GM23338 (cell line): Measurements from ENCODE around the gene YIPF5. TPM values are rescaled to one million over a fixed set of nuclear protein-coding genes. Genes with fewer than 3 reads are reported as not detected.

ENCODE experiments used
- ATAC-seq: fragments of 200-7000 bp; cut with Tn5 transposase; 3 replicates; pipeline ENCODE4 v1.9.1; 2020
- DNase-seq: peaks from one replicate; pipeline ENCODE4 v3.0.0-alpha.2; 2015; ENCODE audit warnings: low spot score
- H2AFZ ChIP-seq: fragments of 200-600 bp; sonication (generic); 2 replicates; pipeline ENCODE4 v1.8.0; 2016; ENCODE audit warnings: antibody characterized with exemption, mild to moderate bottlenecking, moderate library complexity
- H3F3A ChIP-seq: fragments of 200-600 bp; sonication (generic); replicated peaks from 2 replicates; pipeline ENCODE4 v1.8.0; 2017; ENCODE audit warnings: antibody characterized with exemption, mixed run types, low read depth
- H3K27ac ChIP-seq: fragments of 200-600 bp; sonication (generic); 2 replicates; pipeline ENCODE4 v1.6.1; 2016; ENCODE audit warnings: low read depth
- H3K27me3 ChIP-seq: fragments of 200-600 bp; sonication (generic); 2 replicates; pipeline ENCODE4 v1.8.0; 2016; ENCODE audit warnings: mild to moderate bottlenecking, mixed run types, moderate library complexity; ENCODE audit not compliant: insufficient read depth
- H3K36me3 ChIP-seq: fragments of 200-600 bp; sonication (generic); 2 replicates; pipeline ENCODE4 v1.8.0; 2016; ENCODE audit warnings: mild to moderate bottlenecking; ENCODE audit not compliant: insufficient read depth
- H3K4me1 ChIP-seq: fragments of 200-600 bp; sonication (generic); 2 replicates; pipeline ENCODE4 v1.8.0; 2016; ENCODE audit warnings: mild to moderate bottlenecking, moderate library complexity; ENCODE audit not compliant: insufficient read depth
- H3K4me2 ChIP-seq: fragments of 200-600 bp; sonication (generic); 2 replicates; pipeline ENCODE4 v1.7.1; 2017; ENCODE audit warnings: mixed run types
- H3K4me3 ChIP-seq: fragments of 200-600 bp; sonication (generic); 2 replicates; pipeline ENCODE4 v1.6.1; 2016; ENCODE audit warnings: mixed run types
- H3K79me2 ChIP-seq: fragments of 200-600 bp; sonication (generic); replicated peaks from 2 replicates; pipeline ENCODE4 v1.8.0; 2017; ENCODE audit warnings: mild to moderate bottlenecking; ENCODE audit not compliant: insufficient read depth
- H3K9me2 ChIP-seq: fragments of 200-600 bp; sonication (generic); 2 replicates; pipeline ENCODE4 v1.8.0; 2017; ENCODE audit not compliant: insufficient read depth
- H4K20me1 ChIP-seq: fragments of 200-600 bp; sonication (generic); replicated peaks from 2 replicates; pipeline ENCODE4 v1.8.0; 2017; ENCODE audit warnings: mild to moderate bottlenecking; ENCODE audit not compliant: insufficient read depth
- H3K27ac Mint-ChIP-seq: 2 replicates; pipeline ENCODE4 v1.8.0; 2020; ENCODE audit warnings: inconsistent platforms, mild to moderate bottlenecking, moderate library complexity, mixed read lengths
- H3K27me3 Mint-ChIP-seq: 3 replicates; pipeline ENCODE4 v1.8.0; 2022; ENCODE audit warnings: low read depth, mild to moderate bottlenecking, moderate library complexity, mixed read lengths, inconsistent platforms; ENCODE audit not compliant: insufficient read depth, poor library complexity
- H3K36me3 Mint-ChIP-seq: 3 replicates; pipeline ENCODE4 v1.8.0; 2021; ENCODE audit warnings: low read depth, mild to moderate bottlenecking, inconsistent platforms, moderate library complexity, mixed read lengths
- H3K4me1 Mint-ChIP-seq: 3 replicates; pipeline ENCODE4 v1.8.0; 2020; ENCODE audit warnings: mild to moderate bottlenecking, inconsistent platforms, mixed read lengths
- H3K4me3 Mint-ChIP-seq: 3 replicates; pipeline ENCODE4 v1.8.0; 2021; ENCODE audit warnings: moderate library complexity, mild to moderate bottlenecking, inconsistent platforms, mixed read lengths
- H3K9me3 Mint-ChIP-seq: 3 replicates; pipeline ENCODE4 v1.8.0; 2020; ENCODE audit warnings: moderate library complexity, mild to moderate bottlenecking, inconsistent platforms, mixed read lengths
- CREB1 ChIP-seq: fragments of 250-450 bp; sonication (Bioruptor Pico); IDR thresholded peaks from 2 replicates; pipeline ENCODE4 v1.5.0; 2020; ENCODE audit warnings: low read depth, mild to moderate bottlenecking, moderate library complexity
- ETS1 ChIP-seq: IDR thresholded peaks from 2 replicates; pipeline ENCODE4 v1.6.1; 2016; ENCODE audit warnings: antibody characterized with exemption
- EZH2 ChIP-seq: fragments of 200-600 bp; sonication (generic); IDR thresholded peaks from one replicate; pipeline ENCODE4 v1.8.0; 2017; ENCODE audit warnings: antibody characterized with exemption, mild to moderate bottlenecking, low read depth; ENCODE audit not compliant: unreplicated experiment
- EZH2phosphoT487 ChIP-seq: fragments of 200-600 bp; sonication (generic); IDR thresholded peaks from one replicate; pipeline ENCODE4 v1.8.1; 2018; ENCODE audit warnings: antibody characterized with exemption; ENCODE audit not compliant: unreplicated experiment
- JUNB ChIP-seq: IDR thresholded peaks from one replicate; pipeline ENCODE4 v1.6.1; 2016; ENCODE audit warnings: antibody characterized with exemption; ENCODE audit not compliant: unreplicated experiment
- NANOG ChIP-seq: IDR thresholded peaks from 2 replicates; pipeline ENCODE4 v1.6.1; 2016; ENCODE audit warnings: antibody characterized with exemption, borderline replicate concordance
- POLR2AphosphoS5 ChIP-seq: IDR thresholded peaks from 2 replicates; pipeline ENCODE4 v1.6.1; 2016; ENCODE audit warnings: antibody characterized with exemption, low read depth
- REST ChIP-seq: IDR thresholded peaks from one replicate; pipeline ENCODE4 v1.6.1; 2018; ENCODE audit warnings: antibody characterized with exemption; ENCODE audit not compliant: unreplicated experiment
- STAT1 ChIP-seq: IDR thresholded peaks from one replicate; pipeline ENCODE4 v1.6.1; 2016; ENCODE audit warnings: antibody characterized with exemption; ENCODE audit not compliant: unreplicated experiment
- ZNF114 ChIP-seq: fragments of 250-450 bp; sonication (Bioruptor Pico); IDR thresholded peaks from 2 replicates; pipeline ENCODE4 v1.5.0; 2020; ENCODE audit warnings: mild to moderate bottlenecking, moderate library complexity
- ZNF331 ChIP-seq: fragments of 250-450 bp; sonication (Bioruptor Pico); IDR thresholded peaks from 2 replicates; pipeline ENCODE4 v1.5.0; 2020; ENCODE audit warnings: low read depth, mild to moderate bottlenecking, moderate library complexity
- ZNF462 ChIP-seq: fragments of 250-450 bp; sonication (Bioruptor Pico); IDR thresholded peaks from 2 replicates; pipeline ENCODE4 v1.5.0; 2020; ENCODE audit warnings: mild to moderate bottlenecking, moderate library complexity
- polyA plus RNA-seq: library from polyadenylated mRNA; unstranded; fragments of >200 nt; fragmentation: Nextera tagmentation; extraction: Ambion mirVana; gene quantifications from 2 replicates; pipeline ENCODE4 v1.2.1, GENCODE V29; 2016
- total RNA-seq: library from RNA; depleted of rRNA; stranded (reverse); fragments of >200 nt; shearing (Covaris generic); gene quantifications from 2 replicates; pipeline ENCODE4 v1.2.3, GENCODE V29; 2014

The YIPF5 gene
- total and polyA plus RNA-seq, 2 experiments from 2014 or later, result 28.1 to 46.5 TPM

- Histone ChIP-seq H3F3A (no peaks in the 10 kb centered on the region), H3K27ac (no peak overlapping the region), H3K36me3 (no peaks in the 10 kb centered on the region), H4K20me1 (no peaks in the 10 kb centered on the region), H3K9me2 (peaks cover 7% of the 10 kb centered on the region; the same call in 1 of the 2 replicates), H3K4me1 (peaks cover 10% of the 10 kb centered on the region), H2AFZ (peak overlapping the region; percentile 59; the same call in 1 of the 2 replicates), H3K79me2 (no peaks in the 10 kb centered on the region), H3K4me2 (no peak overlapping the region), H3K27me3 (no peaks in the 10 kb centered on the region), H3K4me3 (no peak overlapping the region)
- Mint-ChIP-seq H3K4me1 (peaks cover 15% of the 10 kb centered on the region; the same call in 2 of the 3 replicates), H3K4me3 (no peak overlapping the region), H3K27me3 (peaks cover 2% of the 10 kb centered on the region), H3K27ac (no peak overlapping the region), H3K36me3 (no peaks in the 10 kb centered on the region), H3K9me3 (peaks cover 2% of the 10 kb centered on the region; the same call in 1 of the 3 replicates)
- TF ChIP-seq JUNB (no peak), CREB1 (CRISPR knock-in tag) (no peak)
- DNase-seq, result no peak
- ATAC-seq, result no peak
Observed at GRCh38 chr5:144122641-144123040, 47.8 kb downstream of the YIPF5 start.

GRCh38 chr5:144122081-144122480 is 48.4 kb downstream of the YIPF5 start:
- DNase-seq (no peak), ATAC-seq (no peak)
- peak overlapping the region; percentile 59; the same call in 1 of the 2 replicates for H2AFZ ChIP-seq
- no peak overlapping the region for H3K4me2 ChIP-seq
- no peaks in the 10 kb centered on the region for H4K20me1 ChIP-seq
- H3K27me3 ChIP-seq, result no peaks in the 10 kb centered on the region
- Mint-ChIP-seq H3K9me3 (peaks cover 2% of the 10 kb centered on the region; the same call in 1 of the 3 replicates), H3K27ac (no peak overlapping the region), H3K27me3 (peaks cover 2% of the 10 kb centered on the region), H3K4me3 (no peak overlapping the region), H3K36me3 (no peaks in the 10 kb centered on the region), H3K4me1 (peaks cover 15% of the 10 kb centered on the region; the same call in 2 of the 3 replicates)
- peaks cover 7% of the 10 kb centered on the region; the same call in 1 of the 2 replicates for H3K9me2 ChIP-seq
- TF ChIP-seq POLR2AphosphoS5, result no peak
- no peak for TF ChIP-seq NANOG
- TF ChIP-seq EZH2phosphoT487, result no peak
- TF ChIP-seq EZH2, result no peak
- TF ChIP-seq ZNF331 (CRISPR knock-in tag), result no peak
- TF ChIP-seq STAT1, result no peak
- TF ChIP-seq REST, result no peak
- no peak for TF ChIP-seq ETS1
- no peak for TF ChIP-seq CREB1 (CRISPR knock-in tag)
- no peak for TF ChIP-seq JUNB
- no peak for TF ChIP-seq ZNF114 (CRISPR knock-in tag)
- TF ChIP-seq ZNF462 (CRISPR knock-in tag), result no peak
- H3K79me2 ChIP-seq, result no peaks in the 10 kb centered on the region
- H3K4me1 ChIP-seq, result peaks cover 10% of the 10 kb centered on the region
- H3K36me3 ChIP-seq, result no peaks in the 10 kb centered on the region
- H3K27ac ChIP-seq, result no peak overlapping the region
- H3F3A ChIP-seq, result no peaks in the 10 kb centered on the region
- no peak overlapping the region for H3K4me3 ChIP-seq
